GM23338 (cell line): ENCODE data around the gene RIMS3. TPM values are rescaled to one million over a fixed set of nuclear protein-coding genes. Genes with fewer than 3 reads are reported as not detected.

ENCODE experiments used
- ATAC-seq: fragments of 200-7000 bp; cut with Tn5 transposase; 3 replicates; pipeline ENCODE4 v1.9.1; 2020
- DNase-seq: peaks from one replicate; pipeline ENCODE4 v3.0.0-alpha.2; 2015; ENCODE audit warnings: low spot score
- H2AFZ ChIP-seq: fragments of 200-600 bp; sonication (generic); 2 replicates; pipeline ENCODE4 v1.8.0; 2016; ENCODE audit warnings: antibody characterized with exemption, mild to moderate bottlenecking, moderate library complexity
- H3F3A ChIP-seq: fragments of 200-600 bp; sonication (generic); replicated peaks from 2 replicates; pipeline ENCODE4 v1.8.0; 2017; ENCODE audit warnings: antibody characterized with exemption, mixed run types, low read depth
- H3K27ac ChIP-seq: fragments of 200-600 bp; sonication (generic); 2 replicates; pipeline ENCODE4 v1.6.1; 2016; ENCODE audit warnings: low read depth
- H3K27me3 ChIP-seq: fragments of 200-600 bp; sonication (generic); 2 replicates; pipeline ENCODE4 v1.8.0; 2016; ENCODE audit warnings: mild to moderate bottlenecking, mixed run types, moderate library complexity; ENCODE audit not compliant: insufficient read depth
- H3K36me3 ChIP-seq: fragments of 200-600 bp; sonication (generic); 2 replicates; pipeline ENCODE4 v1.8.0; 2016; ENCODE audit warnings: mild to moderate bottlenecking; ENCODE audit not compliant: insufficient read depth
- H3K4me1 ChIP-seq: fragments of 200-600 bp; sonication (generic); 2 replicates; pipeline ENCODE4 v1.8.0; 2016; ENCODE audit warnings: mild to moderate bottlenecking, moderate library complexity; ENCODE audit not compliant: insufficient read depth
- H3K4me2 ChIP-seq: fragments of 200-600 bp; sonication (generic); 2 replicates; pipeline ENCODE4 v1.7.1; 2017; ENCODE audit warnings: mixed run types
- H3K4me3 ChIP-seq: fragments of 200-600 bp; sonication (generic); 2 replicates; pipeline ENCODE4 v1.6.1; 2016; ENCODE audit warnings: mixed run types
- H3K79me2 ChIP-seq: fragments of 200-600 bp; sonication (generic); replicated peaks from 2 replicates; pipeline ENCODE4 v1.8.0; 2017; ENCODE audit warnings: mild to moderate bottlenecking; ENCODE audit not compliant: insufficient read depth
- H3K9me2 ChIP-seq: fragments of 200-600 bp; sonication (generic); 2 replicates; pipeline ENCODE4 v1.8.0; 2017; ENCODE audit not compliant: insufficient read depth
- H4K20me1 ChIP-seq: fragments of 200-600 bp; sonication (generic); replicated peaks from 2 replicates; pipeline ENCODE4 v1.8.0; 2017; ENCODE audit warnings: mild to moderate bottlenecking; ENCODE audit not compliant: insufficient read depth
- H3K27ac Mint-ChIP-seq: 2 replicates; pipeline ENCODE4 v1.8.0; 2020; ENCODE audit warnings: inconsistent platforms, mild to moderate bottlenecking, moderate library complexity, mixed read lengths
- H3K27me3 Mint-ChIP-seq: 3 replicates; pipeline ENCODE4 v1.8.0; 2022; ENCODE audit warnings: low read depth, mild to moderate bottlenecking, moderate library complexity, mixed read lengths, inconsistent platforms; ENCODE audit not compliant: insufficient read depth, poor library complexity
- H3K36me3 Mint-ChIP-seq: 3 replicates; pipeline ENCODE4 v1.8.0; 2021; ENCODE audit warnings: low read depth, mild to moderate bottlenecking, inconsistent platforms, moderate library complexity, mixed read lengths
- H3K4me1 Mint-ChIP-seq: 3 replicates; pipeline ENCODE4 v1.8.0; 2020; ENCODE audit warnings: mild to moderate bottlenecking, inconsistent platforms, mixed read lengths
- H3K4me3 Mint-ChIP-seq: 3 replicates; pipeline ENCODE4 v1.8.0; 2021; ENCODE audit warnings: moderate library complexity, mild to moderate bottlenecking, inconsistent platforms, mixed read lengths
- H3K9me3 Mint-ChIP-seq: 3 replicates; pipeline ENCODE4 v1.8.0; 2020; ENCODE audit warnings: moderate library complexity, mild to moderate bottlenecking, inconsistent platforms, mixed read lengths
- CREB1 ChIP-seq: fragments of 250-450 bp; sonication (Bioruptor Pico); IDR thresholded peaks from 2 replicates; pipeline ENCODE4 v1.5.0; 2020; ENCODE audit warnings: low read depth, mild to moderate bottlenecking, moderate library complexity
- CTCF ChIP-seq, 2 experiments: fragments of 200-600 bp in 1 of 2; sonication (generic) in 1 of 2; conservative IDR thresholded peaks; 2 replicates each; pipeline versions ENCODE4 v1.5.1 to v1.6.1; 2016 to 2017; ENCODE audit warnings: antibody characterized with exemption in 2 of 2, low read depth in 2 of 2, mild to moderate bottlenecking in 2 of 2, moderate library complexity in 1 of 2
- ETS1 ChIP-seq: IDR thresholded peaks from 2 replicates; pipeline ENCODE4 v1.6.1; 2016; ENCODE audit warnings: antibody characterized with exemption
- EZH2 ChIP-seq: fragments of 200-600 bp; sonication (generic); IDR thresholded peaks from one replicate; pipeline ENCODE4 v1.8.0; 2017; ENCODE audit warnings: antibody characterized with exemption, mild to moderate bottlenecking, low read depth; ENCODE audit not compliant: unreplicated experiment
- EZH2phosphoT487 ChIP-seq: fragments of 200-600 bp; sonication (generic); IDR thresholded peaks from one replicate; pipeline ENCODE4 v1.8.1; 2018; ENCODE audit warnings: antibody characterized with exemption; ENCODE audit not compliant: unreplicated experiment
- JUNB ChIP-seq: IDR thresholded peaks from one replicate; pipeline ENCODE4 v1.6.1; 2016; ENCODE audit warnings: antibody characterized with exemption; ENCODE audit not compliant: unreplicated experiment
- NANOG ChIP-seq: IDR thresholded peaks from 2 replicates; pipeline ENCODE4 v1.6.1; 2016; ENCODE audit warnings: antibody characterized with exemption, borderline replicate concordance
- POLR2AphosphoS5 ChIP-seq: IDR thresholded peaks from 2 replicates; pipeline ENCODE4 v1.6.1; 2016; ENCODE audit warnings: antibody characterized with exemption, low read depth
- REST ChIP-seq: IDR thresholded peaks from one replicate; pipeline ENCODE4 v1.6.1; 2018; ENCODE audit warnings: antibody characterized with exemption; ENCODE audit not compliant: unreplicated experiment
- STAT1 ChIP-seq: IDR thresholded peaks from one replicate; pipeline ENCODE4 v1.6.1; 2016; ENCODE audit warnings: antibody characterized with exemption; ENCODE audit not compliant: unreplicated experiment
- ZNF114 ChIP-seq: fragments of 250-450 bp; sonication (Bioruptor Pico); IDR thresholded peaks from 2 replicates; pipeline ENCODE4 v1.5.0; 2020; ENCODE audit warnings: mild to moderate bottlenecking, moderate library complexity
- ZNF331 ChIP-seq: fragments of 250-450 bp; sonication (Bioruptor Pico); IDR thresholded peaks from 2 replicates; pipeline ENCODE4 v1.5.0; 2020; ENCODE audit warnings: low read depth, mild to moderate bottlenecking, moderate library complexity
- ZNF462 ChIP-seq: fragments of 250-450 bp; sonication (Bioruptor Pico); IDR thresholded peaks from 2 replicates; pipeline ENCODE4 v1.5.0; 2020; ENCODE audit warnings: mild to moderate bottlenecking, moderate library complexity
- polyA plus RNA-seq: library from polyadenylated mRNA; unstranded; fragments of >200 nt; fragmentation: Nextera tagmentation; extraction: Ambion mirVana; gene quantifications from 2 replicates; pipeline ENCODE4 v1.2.1, GENCODE V29; 2016
- total RNA-seq: library from RNA; depleted of rRNA; stranded (reverse); fragments of >200 nt; shearing (Covaris generic); gene quantifications from 2 replicates; pipeline ENCODE4 v1.2.3, GENCODE V29; 2014

The RIMS3 gene
- total and polyA plus RNA-seq, 2 experiments from 2014 or later: 8.7 to 27.2 TPM

GRCh38 chr1:40689737-40690136, 24.3 kb upstream of the RIMS3 start:
- Histone ChIP-seq H3K4me2 (peak overlapping the region; percentile 85; the same call in 1 of the 2 replicates), H3K9me2 (0 out of 2 replicates have a peak, but pooled peaks cover 2% of the 10 kb centered on the region)
- H3K4me3 Mint-ChIP-seq: peak overlapping the region; percentile 21; the same call in 1 of the 3 replicates

More at GRCh38 chr1:40689737-40690136, 24.3 kb upstream of the RIMS3 start:
- H2AFZ ChIP-seq: no peak overlapping the region
- H3K9me3 Mint-ChIP-seq: no peaks in the 10 kb centered on the region; the same call in 1 of the 3 replicates
- H3K4me1 Mint-ChIP-seq: peaks cover 33% of the 10 kb centered on the region
- TF ChIP-seq ZNF331 (CRISPR knock-in tag): no peak
- no peak for TF ChIP-seq JUNB
- no peak for TF ChIP-seq STAT1
- TF ChIP-seq ZNF114: no peak
- no peak for TF ChIP-seq EZH2phosphoT487
- TF ChIP-seq CREB1: no peak
- TF ChIP-seq ETS1: no peak
- no peak for TF ChIP-seq POLR2AphosphoS5
- TF ChIP-seq EZH2: no peak
- no peak for TF ChIP-seq CTCF (conservative IDR thresholded peaks at IDR 0.05; ENCODE audit: low read depth in 2 of 2)
- no peak for TF ChIP-seq REST
- no peak for TF ChIP-seq NANOG
- no peak for TF ChIP-seq ZNF462 (CRISPR knock-in tag)
- H3F3A ChIP-seq: 0 out of 2 replicates have a peak, but pooled peaks cover 3% of the 10 kb centered on the region
- peaks cover 21% of the 10 kb centered on the region for H4K20me1 ChIP-seq
- H3K79me2 ChIP-seq: peaks cover 55% of the 10 kb centered on the region
- H3K4me3 ChIP-seq: peak overlapping the region; percentile 69; the same call in 1 of the 2 replicates
- DNase-seq: no peak
- ATAC-seq: no peak
- H3K27ac ChIP-seq: no peak overlapping the region
- H3K27ac Mint-ChIP-seq: no peak overlapping the region
- peaks cover 10% of the 10 kb centered on the region for H3K27me3 Mint-ChIP-seq
- H3K27me3 ChIP-seq: no peaks in the 10 kb centered on the region
- peaks cover 30% of the 10 kb centered on the region for H3K36me3 Mint-ChIP-seq
- no peaks in the 10 kb centered on the region for H3K36me3 ChIP-seq
- H3K4me1 ChIP-seq: peaks cover 19% of the 10 kb centered on the region; the same call in 1 of the 2 replicates
